ENCODE results near the gene RMI2.

DNA sequence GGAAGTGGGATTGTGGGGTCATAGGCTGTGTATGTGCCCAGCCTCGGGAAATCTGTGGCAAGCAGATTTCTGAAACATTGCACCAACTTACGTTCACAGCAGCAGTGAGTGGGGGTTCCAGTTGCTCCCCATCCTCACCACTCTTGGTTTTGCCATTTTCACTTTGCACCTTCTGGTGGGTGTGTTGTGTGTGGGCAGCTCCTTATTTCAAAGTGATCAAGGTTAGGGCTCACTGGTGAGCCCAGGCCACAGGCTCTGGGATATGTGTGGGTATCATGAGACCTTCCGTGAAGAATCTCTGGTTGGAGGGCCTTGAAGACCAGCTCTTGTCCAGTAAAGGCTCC is 34.7 kb upstream of the RMI2 start:
- TF ChIP-seq ZBTB12 (CRISPR knock-in tag; IDR thresholded peaks at IDR 0.05) (no peak), KAT8 (IDR thresholded peaks at IDR 0.05; ENCODE audit: low read depth) (no peak), CTCF (IDR thresholded peaks at IDR 0.05 in 2 of 3, conservative IDR thresholded peaks at IDR 0.05 in 1 of 3; ENCODE audit: insufficient read depth in 2 of 3, low read depth in 1 of 3, low read length in 3 of 3) (no peak), ZNF184 (CRISPR knock-in tag; IDR thresholded peaks at IDR 0.05) (no peak), SRF (CRISPR knock-in tag; IDR thresholded peaks at IDR 0.05) (no peak), CBX5 (IDR thresholded peaks at IDR 0.05; ENCODE audit: borderline replicate concordance, low read depth) (no peak), MEF2A (IDR thresholded peaks at IDR 0.05; ENCODE audit: control insufficient read depth, low read depth, low read length) (no peak), MTF1 (CRISPR knock-in tag; IDR thresholded peaks at IDR 0.05; ENCODE audit: borderline replicate concordance) (no peak), ZFP1 (CRISPR knock-in tag; IDR thresholded peaks at IDR 0.05) (no peak), SREBF2 (CRISPR knock-in tag; IDR thresholded peaks at IDR 0.05) (no peak), POLR2AphosphoS5 (IDR thresholded peaks at IDR 0.05; ENCODE audit: control insufficient read depth, insufficient read depth, low read depth, low read length) (no peak)
